Medulla oblongata (tissue), 1 donor: Measurements from ENCODE around the gene ZNF860.
"Not testable (repeated sequence)": the region's sequence is repeated elsewhere in the genome, so short reads cannot be mapped to it uniquely, and the experiment has no call there.

ENCODE experiments used
- DNase-seq: peaks from one replicate; pipeline ENCODE4 v3.0.0-alpha.2; 2015; ENCODE audit errors: extremely low spot score

The ZNF860 gene

GRCh38 chr3:31996195-31996594 is 14.6 kb downstream of the ZNF860 start:
- DNase-seq = no peak

GRCh38 chr3:31997500-31997899 is 15.9 kb downstream of the ZNF860 start:
- no peak for DNase-seq

- no peak for DNase-seq
Measured at GRCh38 chr3:31999907-32000439, 18.4 kb downstream of the ZNF860 start.

- no peak for DNase-seq
Measured at GRCh38 chr3:32000877-32001276, 19.3 kb downstream of the ZNF860 start.

- DNase-seq = no peak
Measured at GRCh38 chr3:32002561-32003368, 21.2 kb downstream of the ZNF860 start.

GRCh38 chr3:32003380-32003779 is 21.8 kb downstream of the ZNF860 start:
- DNase-seq = no peak

- DNase-seq = no peak
Measured at GRCh38 chr3:32004113-32004765, 22.7 kb downstream of the ZNF860 start.

GRCh38 chr3:32009101-32009500 is 27.6 kb downstream of the ZNF860 start:
- no peak for DNase-seq

- DNase-seq = no peak
Measured at GRCh38 chr3:32009957-32010356, 28.4 kb downstream of the ZNF860 start.

- DNase-seq = not testable (repeated sequence)
Measured at GRCh38 chr3:32010699-32011098, 29.1 kb downstream of the ZNF860 start.

GRCh38 chr3:32015638-32016037 is 34.1 kb downstream of the ZNF860 start:
- DNase-seq = not testable (repeated sequence)

GRCh38 chr3:32017286-32017685 is 35.7 kb downstream of the ZNF860 start:
- DNase-seq = no peak

GRCh38 chr3:32018757-32019564 is 37.4 kb downstream of the ZNF860 start:
- peak; percentile 76 for DNase-seq

GRCh38 chr3:32021155-32021554 is 39.6 kb downstream of the ZNF860 start:
- DNase-seq = no peak

GRCh38 chr3:32021748-32022147 is 40.2 kb downstream of the ZNF860 start:
- no peak for DNase-seq

GRCh38 chr3:32022947-32023346 is 41.4 kb downstream of the ZNF860 start:
- no peak for DNase-seq

GRCh38 chr3:32026593-32026992 is 45.0 kb downstream of the ZNF860 start:
- DNase-seq = no peak

- DNase-seq = no peak
Measured at GRCh38 chr3:32037932-32038267, 56.4 kb downstream of the ZNF860 start.

- DNase-seq = no peak
Measured at GRCh38 chr3:32041316-32041715, 59.8 kb downstream of the ZNF860 start.
